Natural killer cell (primary cell): ENCODE results near the gene ZNF580. TPM values are rescaled to one million over a fixed set of nuclear protein-coding genes. Genes with fewer than 3 reads are reported as not detected.

Source experiments
- ATAC-seq, 3 donors: fragments of 150-1000 bp in 2 of 3; fragments of 200-7000 bp in 1 of 3; cut with Tn5 transposase; 1 replicate in 1 of 3; 2 replicates in 2 of 3; pipeline ENCODE4 v1.10.0; 2021; ENCODE audit warnings: mild to moderate bottlenecking in 2 of 3, moderate library complexity in 2 of 3
- DNase-seq, 2 donors: peaks; one replicate each; pipeline versions ENCODE4 v3.0.0 to v3.0.0-alpha.2; 2013 to 2021; ENCODE audit warnings: mixed read lengths in 1 of 2
- H3K27ac ChIP-seq: one replicate; pipeline ENCODE4 v1.5.1; 2013; ENCODE audit warnings: mild to moderate bottlenecking, low read length
- H3K27me3 ChIP-seq: one replicate; pipeline ENCODE4 v1.6.1; 2013; ENCODE audit warnings: low read length; ENCODE audit not compliant: control insufficient read depth, insufficient read depth
- H3K36me3 ChIP-seq: one replicate; pipeline ENCODE4 v1.6.1; 2013; ENCODE audit warnings: low read length; ENCODE audit not compliant: control insufficient read depth, insufficient read depth
- H3K4me1 ChIP-seq: one replicate; pipeline ENCODE4 v1.6.1; 2013; ENCODE audit warnings: low read length; ENCODE audit not compliant: control insufficient read depth, insufficient read depth
- H3K4me3 ChIP-seq: one replicate; pipeline ENCODE4 v1.5.1; 2013; ENCODE audit warnings: low read length
- H3K9me3 ChIP-seq: one replicate; pipeline ENCODE4 v1.6.1; 2013; ENCODE audit warnings: low read length; ENCODE audit not compliant: control insufficient read depth, insufficient read depth
- H3K27ac Mint-ChIP-seq, 2 donors: one replicate each; pipeline ENCODE4 v1.8.0; 2022; ENCODE audit warnings: mild to moderate bottlenecking in 2 of 2, mixed read lengths in 2 of 2, moderate library complexity in 1 of 2
- H3K27me3 Mint-ChIP-seq, 2 donors: one replicate each; pipeline ENCODE4 v1.8.0; 2022; ENCODE audit warnings: low read depth in 2 of 2, mixed read lengths in 2 of 2
- H3K36me3 Mint-ChIP-seq: one replicate; pipeline ENCODE4 v1.8.0; 2022; ENCODE audit warnings: mixed read lengths
- H3K4me1 Mint-ChIP-seq, 2 donors: one replicate each; pipeline ENCODE4 v1.8.0; 2022; ENCODE audit warnings: mixed read lengths in 2 of 2
- H3K4me3 Mint-ChIP-seq: one replicate; pipeline ENCODE4 v1.8.0; 2022; ENCODE audit warnings: mild to moderate bottlenecking, moderate library complexity, mixed read lengths
- H3K9me3 Mint-ChIP-seq, 2 donors: one replicate each; pipeline ENCODE4 v1.8.0; 2022; ENCODE audit warnings: mixed read lengths in 2 of 2
- WGBS: methylation state at CpG from one replicate; pipeline ENCODE4 v1.1.7; 2013; ENCODE audit warnings: missing lambda C conversion rate; ENCODE audit not compliant: insufficient coverage; 5-methylcytosine and 5-hydroxymethylcytosine counted together
- intact Hi-C: fragments of 100-400 bp; cut with micrococcal nuclease; formaldehyde crosslinking; loops from one replicate; pipeline ENCODE4 v1.14.2; 2022
- total RNA-seq, 4 donors: library from RNA; stranded (reverse); fragments of 120-200 nt in 1 of 4; gene quantifications; one replicate each; pipeline versions ENCODE4 v1.2.3 to v1.2.4, GENCODE V29; 2013 to 2022
- TF ChIP-seq, protein P1 (sequence below): fragments of 200-600 bp; IDR thresholded peaks from one replicate; pipeline ENCODE4 v1.8.0; 2022; ENCODE audit warnings: antibody characterized with exemption

ZNF580 gene
- total RNA-seq, 3 donors from 2014 or later (not counting 1 experiment from before 2014, with no cell fraction given) = 38.0 to 46.0 (median 40.0) TPM

DNA sequence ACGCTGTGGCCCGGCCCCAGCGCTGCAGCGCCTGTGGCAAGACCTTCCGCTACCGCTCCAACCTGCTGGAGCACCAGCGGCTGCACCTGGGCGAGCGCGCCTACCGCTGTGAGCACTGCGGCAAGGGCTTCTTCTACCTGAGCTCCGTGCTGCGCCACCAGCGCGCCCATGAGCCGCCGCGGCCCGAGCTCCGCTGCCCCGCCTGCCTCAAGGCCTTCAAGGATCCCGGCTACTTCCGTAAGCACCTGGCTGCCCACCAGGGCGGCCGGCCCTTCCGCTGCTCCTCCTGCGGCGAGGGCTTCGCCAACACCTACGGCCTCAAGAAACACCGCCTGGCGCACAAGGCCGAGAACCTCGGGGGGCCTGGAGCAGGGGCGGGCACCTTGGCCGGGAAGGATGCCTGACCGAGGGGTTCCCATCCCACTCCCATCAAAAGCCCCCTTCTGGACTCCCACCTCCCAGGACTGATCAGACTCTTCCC is 24.4 kb upstream of the ZNF580 start:
- DNase-seq (no peak), ATAC-seq (no peak)
- intact Hi-C loops = no loop called here
- Histone ChIP-seq H3K4me3 (no peak overlapping the region), H3K27ac (no peak overlapping the region), H3K9me3 (no peaks in the 10 kb centered on the region), H3K36me3 (peaks cover 11% of the 10 kb centered on the region), H3K27me3 (no peaks in the 10 kb centered on the region), H3K4me1 (peaks cover 18% of the 10 kb centered on the region)
- 98% methylated on average over 38 of the region's 38 CpGs for WGBS
- Mint-ChIP-seq H3K4me3 (no peak overlapping the region), H3K4me1 (peaks cover 0 to 31% of the 10 kb centered on the region in 2 donors), H3K27ac (no peak overlapping the region), H3K36me3 (no peaks in the 10 kb centered on the region), H3K27me3 (no peaks in the 10 kb centered on the region), H3K9me3 (no peaks in the 10 kb centered on the region)
- TF ChIP-seq, protein P1, sequence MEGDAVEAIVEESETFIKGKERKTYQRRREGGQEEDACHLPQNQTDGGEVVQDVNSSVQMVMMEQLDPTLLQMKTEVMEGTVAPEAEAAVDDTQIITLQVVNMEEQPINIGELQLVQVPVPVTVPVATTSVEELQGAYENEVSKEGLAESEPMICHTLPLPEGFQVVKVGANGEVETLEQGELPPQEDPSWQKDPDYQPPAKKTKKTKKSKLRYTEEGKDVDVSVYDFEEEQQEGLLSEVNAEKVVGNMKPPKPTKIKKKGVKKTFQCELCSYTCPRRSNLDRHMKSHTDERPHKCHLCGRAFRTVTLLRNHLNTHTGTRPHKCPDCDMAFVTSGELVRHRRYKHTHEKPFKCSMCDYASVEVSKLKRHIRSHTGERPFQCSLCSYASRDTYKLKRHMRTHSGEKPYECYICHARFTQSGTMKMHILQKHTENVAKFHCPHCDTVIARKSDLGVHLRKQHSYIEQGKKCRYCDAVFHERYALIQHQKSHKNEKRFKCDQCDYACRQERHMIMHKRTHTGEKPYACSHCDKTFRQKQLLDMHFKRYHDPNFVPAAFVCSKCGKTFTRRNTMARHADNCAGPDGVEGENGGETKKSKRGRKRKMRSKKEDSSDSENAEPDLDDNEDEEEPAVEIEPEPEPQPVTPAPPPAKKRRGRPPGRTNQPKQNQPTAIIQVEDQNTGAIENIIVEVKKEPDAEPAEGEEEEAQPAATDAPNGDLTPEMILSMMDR = no peak

DNA sequence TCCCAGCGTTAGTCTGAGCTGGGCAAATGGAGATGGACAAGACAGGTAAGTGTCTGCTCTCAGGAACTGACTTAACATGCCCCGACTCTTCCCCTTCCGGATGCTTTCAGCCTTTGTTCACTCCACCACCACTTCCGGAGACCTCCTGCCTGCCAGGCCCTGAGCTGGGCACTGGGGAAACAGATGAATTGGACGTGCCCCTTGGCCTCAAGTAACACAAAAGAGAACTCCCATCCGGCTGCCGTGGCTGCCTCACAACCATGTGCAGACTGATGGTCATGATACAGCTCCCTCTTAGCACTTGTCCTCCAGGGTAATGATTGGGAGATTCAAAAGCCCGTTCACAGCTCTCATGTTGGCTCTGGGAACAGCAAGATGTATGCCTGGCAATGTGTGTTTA is 23.4 kb upstream of the ZNF580 start:
- H3K9me3 Mint-ChIP-seq = no peaks in the 10 kb centered on the region
- intact Hi-C loops = no loop called here
- H3K4me3 Mint-ChIP-seq = no peak overlapping the region
- no peaks in the 10 kb centered on the region for H3K27me3 Mint-ChIP-seq
- H3K4me3 ChIP-seq = no peak overlapping the region
- no peak overlapping the region for H3K27ac ChIP-seq
- TF ChIP-seq, protein P1 = no peak
- peaks cover 11% of the 10 kb centered on the region for H3K36me3 ChIP-seq
- no peaks in the 10 kb centered on the region for H3K36me3 Mint-ChIP-seq
- no peaks in the 10 kb centered on the region for H3K9me3 ChIP-seq
- no peak overlapping the region for H3K27ac Mint-ChIP-seq
- H3K4me1 ChIP-seq = peaks cover 11% of the 10 kb centered on the region
- DNase-seq (no peak), ATAC-seq (no peak)
- no peaks in the 10 kb centered on the region for H3K27me3 ChIP-seq
- H3K4me1 Mint-ChIP-seq = peaks cover 0 to 21% of the 10 kb centered on the region in 2 donors
- WGBS = 98% methylated on average over 8 of the region's 8 CpGs

DNA sequence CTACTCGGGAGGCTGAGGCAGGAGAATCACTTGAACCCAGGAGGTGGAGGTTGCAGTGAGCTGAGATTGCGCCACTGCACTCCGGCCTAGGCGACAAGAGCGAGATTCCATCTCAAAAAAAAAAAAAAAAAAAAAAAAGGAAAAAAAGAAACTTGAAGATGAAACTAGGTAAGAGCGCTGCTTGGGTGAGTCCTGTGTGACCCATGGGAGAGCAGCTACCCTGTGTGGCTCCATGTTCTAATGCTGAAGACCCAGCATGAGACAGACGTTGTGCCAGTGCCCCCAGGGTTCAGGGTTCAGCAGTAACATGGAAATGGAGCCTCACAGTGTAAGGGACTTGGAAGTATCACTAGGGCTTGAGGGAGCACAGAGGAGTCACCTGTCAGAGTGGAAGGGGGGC is 22.4 kb upstream of the ZNF580 start:
- no peak for ATAC-seq
- no peak overlapping the region for H3K27ac ChIP-seq
- Mint-ChIP-seq H3K27me3 (no peaks in the 10 kb centered on the region), H3K4me1 (peaks cover 2 to 14% of the 10 kb centered on the region in 2 donors), H3K27ac (peak overlapping the region; percentile 41 to 65), H3K9me3 (no peaks in the 10 kb centered on the region), H3K36me3 (no peaks in the 10 kb centered on the region), H3K4me3 (no peak overlapping the region)
- H3K4me1 ChIP-seq = peaks cover 11% of the 10 kb centered on the region
- H3K27me3 ChIP-seq = no peaks in the 10 kb centered on the region
- WGBS = 93% methylated on average over 7 of the region's 7 CpGs
- TF ChIP-seq, protein P1 = no peak
- no peak for DNase-seq
- intact Hi-C loops = no loop called here
- H3K9me3 ChIP-seq = no peaks in the 10 kb centered on the region
- H3K4me3 ChIP-seq = no peak overlapping the region
- H3K36me3 ChIP-seq = peaks cover 11% of the 10 kb centered on the region

DNA sequence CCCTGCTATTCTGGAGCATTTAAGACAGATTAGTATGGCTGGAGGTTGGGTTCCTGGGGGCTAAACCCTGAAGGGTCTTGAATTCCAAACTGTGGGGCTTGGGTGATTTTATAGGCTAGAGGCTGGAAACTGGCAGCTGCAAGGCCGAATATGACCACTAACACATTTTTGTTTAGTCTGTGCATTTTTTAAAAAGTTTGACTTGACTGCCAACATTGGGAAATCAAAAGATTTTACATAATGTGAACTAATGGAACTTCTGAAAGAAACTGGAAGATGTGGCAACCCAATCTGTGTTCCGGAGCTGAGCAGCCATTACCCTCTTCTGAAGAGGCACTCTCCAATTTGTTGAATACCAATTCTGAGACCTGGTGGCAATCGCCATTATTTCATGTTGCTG is 21.5 kb upstream of the ZNF580 start:
- no peaks in the 10 kb centered on the region for H3K36me3 Mint-ChIP-seq
- Histone ChIP-seq H3K36me3 (peaks cover 11% of the 10 kb centered on the region), H3K4me3 (no peak overlapping the region), H3K27me3 (no peaks in the 10 kb centered on the region), H3K4me1 (peaks cover 15% of the 10 kb centered on the region), H3K27ac (no peak overlapping the region), H3K9me3 (no peaks in the 10 kb centered on the region)
- intact Hi-C loops = no loop called here
- DNase-seq (no peak), ATAC-seq (no peak)
- no peaks in the 10 kb centered on the region for H3K27me3 Mint-ChIP-seq
- WGBS = 97% methylated on average over 3 of the region's 3 CpGs
- H3K9me3 Mint-ChIP-seq = no peaks in the 10 kb centered on the region
- H3K4me1 Mint-ChIP-seq = peaks cover 7 to 22% of the 10 kb centered on the region in 2 donors
- H3K27ac Mint-ChIP-seq = no peak overlapping the region
- TF ChIP-seq, protein P1 = no peak
- no peak overlapping the region for H3K4me3 Mint-ChIP-seq
